Measurements from ENCODE around the gene KIRREL1.

KIRREL1 gene

DNA sequence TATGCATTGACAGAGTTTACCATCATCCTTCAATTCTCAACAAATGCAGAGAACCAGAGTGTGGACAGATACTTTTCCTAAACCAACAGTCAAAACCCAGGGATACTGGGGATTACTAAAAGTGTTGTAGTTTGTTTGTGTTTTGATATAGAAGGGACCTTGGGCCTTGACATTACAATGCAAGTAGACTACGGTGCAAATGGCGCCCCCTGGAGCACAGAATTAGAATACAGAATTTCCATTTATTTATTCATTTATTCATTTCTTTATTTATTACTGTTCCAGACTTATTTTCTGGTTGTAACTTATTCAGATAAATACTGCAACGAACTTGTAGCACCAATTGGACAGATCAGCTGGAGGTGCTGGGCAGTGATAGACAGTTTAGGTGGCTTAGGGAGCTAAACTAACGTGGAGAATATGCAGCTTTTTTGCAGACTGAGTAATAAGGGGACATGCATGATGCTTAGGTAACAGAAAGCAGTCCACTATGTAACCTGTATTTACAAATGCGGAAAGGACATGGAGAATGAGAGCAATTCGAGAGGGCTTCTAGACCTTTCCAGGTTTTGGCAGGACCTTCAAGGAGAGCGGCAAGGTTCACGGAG is 42.6 kb downstream of the KIRREL1 start (continued):
- TF ChIP-seq ARNTL (CRISPR knock-in tag; IDR thresholded peaks at IDR 0.05; ENCODE audit: borderline replicate concordance, low read depth) (no peak), CREB5 (CRISPR knock-in tag; IDR thresholded peaks at IDR 0.05; ENCODE audit: low read depth) (no peak)

DNA sequence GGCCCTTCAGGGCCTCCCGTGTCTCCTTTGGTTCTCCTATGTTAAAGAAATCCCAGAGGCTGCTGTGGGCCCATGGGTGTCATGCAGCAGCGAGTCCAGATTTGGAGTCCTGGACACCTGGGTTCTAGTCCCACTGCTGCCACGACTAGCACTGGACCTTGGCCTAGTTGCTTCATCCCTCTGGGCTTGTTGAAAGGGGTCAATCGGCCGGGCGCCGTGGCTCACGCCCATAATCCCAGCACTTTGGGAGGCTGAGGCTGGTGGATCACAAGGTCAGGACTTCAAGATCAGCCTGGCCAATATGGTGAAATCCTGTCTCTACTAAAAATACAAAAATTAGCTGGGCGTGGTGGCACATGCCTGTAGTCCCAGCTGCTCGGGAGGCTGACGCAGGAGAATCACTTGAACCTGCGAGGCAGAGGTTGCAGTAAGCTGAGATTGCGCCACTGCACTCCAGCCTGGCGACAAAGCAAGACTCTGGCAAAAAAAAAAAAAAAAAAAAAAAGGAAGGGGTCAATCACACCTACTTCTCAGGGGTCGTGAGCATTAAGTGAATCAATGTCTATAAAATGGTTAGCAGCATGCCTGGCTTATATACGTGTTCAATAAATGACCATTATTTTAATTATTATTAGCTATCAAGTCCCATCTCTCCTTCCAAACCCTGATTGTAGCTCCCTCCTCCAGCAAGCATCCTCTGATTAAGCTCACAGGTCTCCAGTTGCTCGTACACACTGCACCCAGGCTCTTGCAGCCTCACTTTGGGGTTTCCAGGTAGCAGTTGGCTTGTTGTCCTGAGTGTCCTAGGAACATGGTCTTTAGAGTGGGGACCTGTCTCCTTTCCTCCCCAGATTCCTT is 43.8 kb downstream of the KIRREL1 start:
- no peak; the same call in 2 of the 3 replicates for ATAC-seq
- TF ChIP-seq TCF4 (CRISPR knock-in tag; IDR thresholded peaks at IDR 0.05; ENCODE audit: borderline replicate concordance) (no peak), TSHZ2 (CRISPR knock-in tag; IDR thresholded peaks at IDR 0.05) (no peak), GLIS3 (CRISPR knock-in tag; IDR thresholded peaks at IDR 0.05) (no peak), ZC3H10 (CRISPR knock-in tag; IDR thresholded peaks at IDR 0.05) (no peak), CSDC2 (CRISPR knock-in tag; IDR thresholded peaks at IDR 0.05) (no peak)

DNA sequence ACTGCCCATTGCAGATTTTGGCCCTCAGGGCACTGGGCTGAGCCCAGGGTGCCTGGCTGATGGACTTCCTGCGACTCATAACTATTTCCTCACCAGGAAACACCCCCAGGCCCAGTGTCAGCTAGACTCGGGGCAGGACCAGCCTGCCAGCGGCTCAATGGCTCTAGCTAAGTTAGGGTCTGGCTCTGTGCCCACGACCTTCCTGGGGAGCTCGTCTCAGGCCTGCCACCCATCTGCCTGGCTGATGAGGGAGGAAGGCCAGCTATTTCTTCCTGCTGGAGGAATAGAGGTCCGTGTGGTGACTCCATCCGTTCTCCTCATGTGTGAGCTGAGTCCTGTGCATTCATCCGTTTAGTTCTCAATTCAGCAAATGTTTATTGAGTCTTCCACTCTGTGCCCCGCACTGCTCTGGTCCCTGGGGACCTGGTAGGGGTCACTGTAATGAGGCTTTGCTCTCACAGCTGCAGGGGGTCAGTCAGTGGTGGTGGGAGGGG is 44.5 kb downstream of the KIRREL1 start:
- ATAC-seq, result peak; percentile 62

More for the DNA sequence above, 44.5 kb downstream of the KIRREL1 start:
- no peak for TF ChIP-seq CSRNP3 (CRISPR knock-in tag; IDR thresholded peaks at IDR 0.05)
- no peak for TF ChIP-seq CREB5 (CRISPR knock-in tag; IDR thresholded peaks at IDR 0.05; ENCODE audit: low read depth)
- no peak for TF ChIP-seq GLIS3 (CRISPR knock-in tag; IDR thresholded peaks at IDR 0.05)
- TF ChIP-seq CSDC2 (CRISPR knock-in tag; IDR thresholded peaks at IDR 0.05), result no peak
- TF ChIP-seq ARNTL (CRISPR knock-in tag; IDR thresholded peaks at IDR 0.05; ENCODE audit: borderline replicate concordance, low read depth), result no peak
- no peak for TF ChIP-seq TSHZ2 (CRISPR knock-in tag; IDR thresholded peaks at IDR 0.05)
- TF ChIP-seq SNAI2 (CRISPR knock-in tag; IDR thresholded peaks at IDR 0.05), result no peak
- TF ChIP-seq PPARA (CRISPR knock-in tag; IDR thresholded peaks at IDR 0.05; ENCODE audit: borderline replicate concordance), result no peak
- TF ChIP-seq, protein P1, sequence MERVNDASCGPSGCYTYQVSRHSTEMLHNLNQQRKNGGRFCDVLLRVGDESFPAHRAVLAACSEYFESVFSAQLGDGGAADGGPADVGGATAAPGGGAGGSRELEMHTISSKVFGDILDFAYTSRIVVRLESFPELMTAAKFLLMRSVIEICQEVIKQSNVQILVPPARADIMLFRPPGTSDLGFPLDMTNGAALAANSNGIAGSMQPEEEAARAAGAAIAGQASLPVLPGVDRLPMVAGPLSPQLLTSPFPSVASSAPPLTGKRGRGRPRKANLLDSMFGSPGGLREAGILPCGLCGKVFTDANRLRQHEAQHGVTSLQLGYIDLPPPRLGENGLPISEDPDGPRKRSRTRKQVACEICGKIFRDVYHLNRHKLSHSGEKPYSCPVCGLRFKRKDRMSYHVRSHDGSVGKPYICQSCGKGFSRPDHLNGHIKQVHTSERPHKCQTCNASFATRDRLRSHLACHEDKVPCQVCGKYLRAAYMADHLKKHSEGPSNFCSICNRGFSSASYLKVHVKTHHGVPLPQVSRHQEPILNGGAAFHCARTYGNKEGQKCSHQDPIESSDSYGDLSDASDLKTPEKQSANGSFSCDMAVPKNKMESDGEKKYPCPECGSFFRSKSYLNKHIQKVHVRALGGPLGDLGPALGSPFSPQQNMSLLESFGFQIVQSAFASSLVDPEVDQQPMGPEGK (CRISPR knock-in tag; IDR thresholded peaks at IDR 0.05; ENCODE audit: borderline replicate concordance), result no peak
- TF ChIP-seq RARB (CRISPR knock-in tag; IDR thresholded peaks at IDR 0.05), result no peak
- no peak for TF ChIP-seq TOX (CRISPR knock-in tag; IDR thresholded peaks at IDR 0.05; ENCODE audit: borderline replicate concordance)
- no peak for TF ChIP-seq ZC3H10 (CRISPR knock-in tag; IDR thresholded peaks at IDR 0.05)
- no peak for TF ChIP-seq ZFP3 (CRISPR knock-in tag; IDR thresholded peaks at IDR 0.05)
- no peak for TF ChIP-seq ZNF565 (CRISPR knock-in tag; conservative IDR thresholded peaks at IDR 0.05; ENCODE audit: low read depth)
- no peak for TF ChIP-seq BACH2 (CRISPR knock-in tag; IDR thresholded peaks at IDR 0.05; ENCODE audit: borderline replicate concordance)
- no peak for TF ChIP-seq TCF4 (CRISPR knock-in tag; IDR thresholded peaks at IDR 0.05; ENCODE audit: borderline replicate concordance)
- no peak for TF ChIP-seq POU6F1 (CRISPR knock-in tag; IDR thresholded peaks at IDR 0.05; ENCODE audit: borderline replicate concordance, low read depth)
